Keratinocyte (primary cell): ENCODE data around the gene IGF2BP1.

ENCODE experiments used
- CTCF ChIP-seq, 3 experiments: IDR thresholded peaks in 1 of 3; conservative IDR thresholded peaks in 1 of 3; optimal IDR thresholded peaks in 1 of 3; 2 replicates in 2 of 3; 3 replicates in 1 of 3; pipeline versions ENCODE3 to v1.5.1; 2011; ENCODE audit warnings: low read length in 3 of 3, mild to moderate bottlenecking in 3 of 3, moderate library complexity in 2 of 3, control low read depth in 1 of 3, inconsistent platforms in 1 of 3; ENCODE audit not compliant: insufficient read depth in 2 of 3; ENCODE audit errors: extremely low read depth in 1 of 3
- EZH2 ChIP-seq: IDR thresholded peaks from one replicate; pipeline ENCODE4 v1.6.1; 2012; ENCODE audit warnings: inconsistent platforms, mild to moderate bottlenecking, low read length, moderate library complexity

- TF ChIP-seq CTCF (optimal IDR thresholded peaks at IDR 0.05 in 1 of 3, IDR thresholded peaks at IDR 0.05 in 1 of 3, conservative IDR thresholded peaks at IDR 0.05 in 1 of 3; ENCODE audit: extremely low read depth in 1 of 3, insufficient read depth in 2 of 3, low read length in 3 of 3) (no peak), EZH2 (no peak)
Measured at GRCh38 chr17:49071106-49071505, 73.9 kb downstream of the IGF2BP1 start.
